SU-DHL-6 (cell line): ENCODE measurements around the gene WNT7B.

ENCODE experiments used
- CTCF ChIP-seq: fragments of 200-600 bp; sonication (generic); IDR thresholded peaks from one replicate; pipeline ENCODE4 v1.5.1; 2017; ENCODE audit warnings: antibody characterized with exemption, mild to moderate bottlenecking, low read length, moderate library complexity; ENCODE audit not compliant: insufficient read depth, poor library complexity, severe bottlenecking
- EZH2phosphoT487 ChIP-seq: fragments of 200-600 bp; sonication (generic), shearing (Covaris generic); conservative IDR thresholded peaks from 2 replicates; pipeline ENCODE4 v1.6.1; 2018; ENCODE audit warnings: mild to moderate bottlenecking, antibody characterized with exemption, low read length, moderate library complexity, mixed read lengths

- no peak for TF ChIP-seq CTCF
- TF ChIP-seq EZH2phosphoT487 = no peak
These were observed 97.9 kb downstream of the WNT7B start for GRCh38 chr22:45878901-45879551.
